Jurkat, Clone E6-1 (cell line): ENCODE measurements around the gene IKZF4.
"Not testable (repeated sequence)": the region's sequence is repeated elsewhere in the genome, so short reads cannot be mapped to it uniquely, and the experiment has no call there.

ENCODE experiments used
- DNase-seq: peaks from one replicate; pipeline ENCODE4 v3.0.0-alpha.2; 2011; ENCODE audit warnings: low read depth, low spot score
- H3K4me3 ChIP-seq: 2 replicates; pipeline ENCODE4 v1.5.1; 2011; ENCODE audit warnings: mild to moderate bottlenecking, low read length, control low read depth, moderate library complexity

Gene IKZF4

GRCh38 chr12:55996715-55997534 lies 23.9 kb upstream of the IKZF4 start, which contains the start of gene SUOX:
SUOX (plus strand) TSS chr12:55997276; CDS start chr12:56002222, 4,946 bp downstream.
- DNase-seq, result no peak

GRCh38 chr12:55997535-55997859 lies 23.3 kb upstream of the IKZF4 start:
- H3K4me3 ChIP-seq, result no peak overlapping the region
- DNase-seq, result no peak

More at GRCh38 chr12:55996715-55997534, 23.9 kb upstream of the IKZF4 start, which contains the start of gene SUOX:
- no peak within 1 kb of the TSS for H3K4me3 ChIP-seq

- H3K4me3 ChIP-seq, result not testable (repeated sequence)
- peak; percentile 35 for DNase-seq
Observed at GRCh38 chr12:55999522-55999921, 21.3 kb upstream of the IKZF4 start.

GRCh38 chr12:55999999-56000540 lies 20.8 kb upstream of the IKZF4 start:
- not testable (repeated sequence) for H3K4me3 ChIP-seq, DNase-seq

- DNase-seq, result no peak
- no peak overlapping the region for H3K4me3 ChIP-seq
Observed at GRCh38 chr12:56001487-56002100, 19.2 kb upstream of the IKZF4 start.

- DNase-seq, H3K4me3 ChIP-seq: not testable (repeated sequence)
Observed at GRCh38 chr12:56003376-56003775, 17.5 kb upstream of the IKZF4 start.

- DNase-seq, result no peak
- H3K4me3 ChIP-seq, result no peak overlapping the region
Observed at GRCh38 chr12:56004211-56004610, 16.6 kb upstream of the IKZF4 start.

- no peak overlapping the region for H3K4me3 ChIP-seq
- no peak for DNase-seq
Observed at GRCh38 chr12:56007564-56008559, 13.0 kb upstream of the IKZF4 start.

GRCh38 chr12:56010111-56010570 lies 10.7 kb upstream of the IKZF4 start:
- DNase-seq, result no peak

GRCh38 chr12:56011509-56012090 lies 9.2 kb upstream of the IKZF4 start:
- no peak for DNase-seq
- no peak overlapping the region for H3K4me3 ChIP-seq

More at GRCh38 chr12:56010111-56010570, 10.7 kb upstream of the IKZF4 start:
- no peak overlapping the region for H3K4me3 ChIP-seq

GRCh38 chr12:56013482-56013881 lies 7.4 kb upstream of the IKZF4 start:
- no peak overlapping the region for H3K4me3 ChIP-seq
- DNase-seq, result no peak

GRCh38 chr12:56014205-56014604 lies 6.6 kb upstream of the IKZF4 start:
- DNase-seq, result no peak
- H3K4me3 ChIP-seq, result no peak overlapping the region

- H3K4me3 ChIP-seq, result no peak overlapping the region
- DNase-seq, result no peak
Observed at GRCh38 chr12:56017181-56017580, 3.7 kb upstream of the IKZF4 start.

GRCh38 chr12:56018356-56018755 lies 2.5 kb upstream of the IKZF4 start:
- no peak for DNase-seq
- H3K4me3 ChIP-seq, result no peak overlapping the region

GRCh38 chr12:56021889-56022497 lies 1.1 kb downstream of the IKZF4 start:
- DNase-seq, result no peak
- H3K4me3 ChIP-seq, result no peak overlapping the region

- no peak for DNase-seq
- no peak overlapping the region for H3K4me3 ChIP-seq
Observed at GRCh38 chr12:56028511-56029165, 7.8 kb downstream of the IKZF4 start.

- DNase-seq, result no peak
Observed at GRCh38 chr12:56029166-56029519, 8.3 kb downstream of the IKZF4 start.

More at GRCh38 chr12:56029166-56029519, 8.3 kb downstream of the IKZF4 start:
- H3K4me3 ChIP-seq, result no peak overlapping the region
